Left cardiac atrium (tissue), 4 donors: ENCODE measurements around the gene RPUSD1. TPM values are rescaled to one million over a fixed set of nuclear protein-coding genes. Genes with fewer than 3 reads are reported as not detected.

ENCODE experiments used
- ATAC-seq, 2 donors: fragments of 200-7000 bp; cut with Tn5 transposase; one replicate each; pipeline ENCODE4 v1.9.1; 2020; ENCODE audit warnings: mild to moderate bottlenecking in 2 of 2, moderate library complexity in 2 of 2
- DNase-seq: peaks from one replicate; pipeline ENCODE4 v3.0.0-alpha.2; 2020
- intact Hi-C, 2 donors: fragments of 100-400 bp; cut with DNase I; formaldehyde crosslinking; loops; one replicate each; pipeline versions ENCODE4 v1.14.1 to v1.15.1; 2022 to 2023
- total RNA-seq, 2 donors: library from RNA; stranded (reverse); fragmentation: NEBNext Ultra II Directional; extraction: Animal tissue kit (Norgen Biotek cat#: 25700); gene quantifications; one replicate each; pipeline ENCODE4 v1.2.1, GENCODE V29; 2021
- donor health status: DM: no; HTN: yes; CAD: no.
- donor health status: DM: no; HTN: yes; CAD: no; lungs with severe emphysema.
- donor health status: DM: yes; HTN: yes; CAD: no.
- donor health status: Dilated cardiomyopathy.

Gene RPUSD1
- total RNA-seq, 2 donors from 2014 or later, result 11.1 to 11.4 TPM

DNA sequence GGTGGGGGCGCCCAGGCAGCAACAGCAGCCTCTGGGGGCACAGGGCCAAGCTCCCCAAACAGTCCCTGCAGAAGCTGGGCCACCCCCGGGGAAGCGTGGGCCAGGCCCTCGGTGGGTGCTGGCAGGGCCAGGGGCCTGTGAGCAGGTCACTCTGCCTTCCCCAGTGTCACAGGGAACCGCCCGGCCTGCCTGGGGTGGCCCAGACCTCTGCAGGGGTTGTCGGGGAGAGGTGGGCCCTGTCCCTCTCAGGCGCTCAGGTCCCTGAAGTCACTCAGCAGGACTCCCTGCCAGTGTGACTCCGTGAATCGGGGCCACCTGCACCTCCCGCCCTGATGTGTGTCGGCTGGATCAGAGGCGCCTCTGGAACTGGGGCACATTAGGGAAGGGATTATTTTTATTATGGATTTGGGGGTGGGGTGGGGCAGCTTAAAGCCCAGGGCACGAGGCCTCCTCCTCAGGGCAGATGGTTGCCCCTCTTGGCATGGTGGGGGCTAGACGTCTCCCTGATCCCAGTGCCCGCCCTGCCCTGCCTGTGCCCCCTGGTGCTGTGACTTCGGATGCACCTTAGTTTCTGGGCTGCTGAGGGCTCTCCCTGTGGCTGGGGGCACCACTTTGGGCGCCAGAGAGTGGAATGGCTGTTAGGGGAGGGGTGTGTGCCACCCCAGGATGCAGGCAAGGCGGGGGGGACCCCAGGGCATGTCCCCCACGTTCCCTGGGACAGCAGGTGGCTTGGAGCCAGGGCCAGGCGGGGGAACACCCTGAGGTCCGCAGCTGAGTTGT lies 13.6 kb upstream of the RPUSD1 start:
- intact Hi-C loops, result no loop called here
- no peak for DNase-seq
- no peak for ATAC-seq

DNA sequence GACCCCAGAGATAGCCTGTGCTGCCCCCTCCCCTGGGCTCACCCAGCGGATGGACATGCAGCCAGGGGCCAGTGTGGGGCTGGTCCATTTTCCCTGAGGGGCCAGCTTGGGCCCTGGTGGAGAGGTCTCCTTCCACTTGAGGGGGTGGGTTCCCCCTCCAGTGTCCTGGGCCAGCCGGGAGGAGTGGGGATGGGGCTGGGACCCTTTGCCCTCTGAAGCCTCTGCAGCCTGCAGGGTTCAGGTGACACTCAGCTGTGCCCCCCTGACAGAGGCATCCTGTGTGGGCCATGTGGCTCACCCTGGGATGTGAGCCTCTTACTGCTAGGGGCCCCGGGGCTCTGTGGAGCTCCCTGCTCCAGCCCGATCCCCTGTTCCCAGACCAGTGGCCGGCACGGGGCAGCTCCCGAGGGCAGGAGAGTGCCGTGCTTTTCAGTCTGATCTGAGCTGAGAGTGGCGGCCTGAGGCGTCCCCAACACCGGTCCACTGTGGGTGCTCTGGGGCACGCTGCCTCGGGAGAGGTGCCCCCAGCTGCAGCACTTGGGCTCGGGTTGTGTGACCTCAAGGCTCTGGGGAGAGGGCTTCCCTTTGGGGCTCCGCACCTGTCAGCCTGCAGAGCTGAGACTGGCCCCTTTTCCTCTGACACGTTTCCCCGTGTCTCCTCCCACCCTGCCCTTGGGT lies 12.8 kb upstream of the RPUSD1 start:
- ATAC-seq (no peak), DNase-seq (no peak)
- intact Hi-C loops, result no loop called here

DNA sequence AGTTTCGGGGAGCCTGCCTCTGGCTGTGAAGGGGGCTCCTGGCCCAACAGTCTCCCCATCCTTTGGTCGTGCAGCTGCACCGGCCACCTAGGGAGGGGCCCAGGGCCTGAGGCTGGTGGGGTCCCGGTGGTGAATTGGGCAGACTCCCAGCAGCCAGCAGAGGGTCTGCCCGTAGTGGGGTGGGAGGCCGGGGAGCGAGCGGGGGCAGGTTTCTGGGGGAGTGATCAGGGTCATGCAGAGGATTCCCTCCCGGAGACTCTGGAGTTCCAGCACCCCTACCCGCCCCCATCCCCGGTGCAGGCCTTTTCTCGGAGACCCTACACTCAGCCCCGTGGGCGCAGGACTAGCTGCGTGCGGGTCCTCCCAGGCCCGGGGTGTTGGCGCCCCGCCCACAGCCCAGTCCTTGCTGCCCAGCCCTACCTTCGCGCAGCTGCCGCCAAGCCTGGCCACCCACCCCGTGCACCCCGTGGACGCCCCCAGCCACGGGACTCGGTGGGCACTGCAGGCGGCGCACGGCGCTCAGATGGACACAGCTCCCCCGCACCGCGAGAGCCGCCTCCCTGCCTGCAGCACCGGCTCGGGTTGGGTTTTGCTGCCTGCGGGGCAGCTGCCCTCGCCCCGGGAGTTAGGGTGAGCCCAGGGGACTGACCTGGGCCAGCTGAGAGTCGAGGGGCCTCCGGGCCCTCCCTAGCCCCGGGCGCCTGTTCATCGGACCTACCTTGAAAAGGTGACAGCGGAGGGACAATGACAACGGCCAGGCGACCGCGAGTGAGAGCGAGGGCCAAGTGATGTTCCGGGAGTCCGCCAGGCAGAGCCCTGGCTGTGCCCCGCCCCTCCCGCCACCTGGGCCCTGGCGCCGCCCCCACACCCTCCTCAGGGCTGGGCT lies 12.0 kb upstream of the RPUSD1 start, which contains the start of gene GNG13:
Gene GNG13, minus strand, starts transcription at position 787 of the 886 bp plus-strand sequence. CDS start 1,657 bp downstream, outside the sequence.
- ATAC-seq (no peak), DNase-seq (no peak)
- intact Hi-C loops, result no loop called here

DNA sequence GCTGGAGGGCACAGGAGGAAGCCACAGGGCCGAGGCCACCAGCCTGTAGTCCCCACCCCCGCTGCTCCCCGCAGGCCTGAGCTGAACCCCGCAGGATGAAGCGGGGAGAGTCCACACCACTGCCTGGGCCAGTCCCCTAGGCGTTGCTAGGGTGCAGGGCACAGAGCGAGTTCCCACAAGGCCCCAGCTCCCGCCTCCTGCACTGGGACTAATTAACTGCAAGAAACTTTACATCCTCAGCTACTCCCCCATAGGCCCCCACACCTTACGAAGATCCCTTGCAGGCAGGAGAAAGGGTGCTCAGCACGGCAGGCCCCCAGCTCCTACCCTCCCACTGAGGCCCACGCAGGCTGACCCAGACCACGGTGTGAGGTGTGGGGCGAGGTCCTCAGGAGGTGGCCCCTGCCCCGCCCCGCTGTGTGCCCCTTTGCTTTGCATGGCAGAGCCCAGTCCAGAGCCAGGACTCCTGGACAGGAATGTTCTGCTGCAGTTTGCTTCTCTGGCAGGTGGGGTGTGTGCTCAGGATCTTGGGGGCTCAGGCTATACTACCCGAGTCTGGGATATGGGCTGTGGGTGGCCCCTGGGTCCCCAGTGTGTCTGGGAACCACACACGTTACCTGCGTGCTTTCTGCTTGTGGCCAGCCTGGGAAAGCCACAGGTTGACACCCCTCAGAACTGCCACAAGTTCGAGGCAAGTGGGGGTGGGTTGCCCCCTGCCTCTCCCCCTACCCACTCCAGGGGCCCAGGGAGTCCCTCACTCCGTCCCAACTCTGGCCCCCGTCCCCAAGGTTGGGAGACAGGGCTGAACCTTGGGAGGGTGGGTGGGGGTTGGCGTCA lies 11.1 kb upstream of the RPUSD1 start:
- DNase-seq, result no peak
- ATAC-seq, result no peak
- intact Hi-C loops, result no loop called here

DNA sequence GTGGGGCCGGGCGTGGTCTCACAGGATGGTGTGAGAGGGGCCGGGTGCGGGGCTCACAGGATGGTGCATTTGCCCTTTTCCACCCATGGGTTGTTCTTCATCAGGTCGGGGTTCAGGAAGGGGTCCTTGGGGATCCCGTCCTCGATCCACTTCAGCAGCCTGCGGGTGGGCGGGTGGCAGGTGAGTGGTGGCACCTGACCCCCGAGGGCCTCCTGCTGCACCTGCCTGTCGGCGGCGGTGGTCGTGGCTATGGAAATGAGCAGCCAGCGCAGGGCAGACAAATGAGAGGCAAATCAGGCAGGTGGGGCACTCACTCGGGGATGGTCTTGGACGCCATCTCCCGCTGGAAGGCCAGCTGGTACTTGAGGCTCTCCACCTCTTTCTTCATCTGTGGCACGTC lies 10.5 kb upstream of the RPUSD1 start:
- DNase-seq (no peak), ATAC-seq (no peak)
- intact Hi-C loops, result no loop called here

DNA sequence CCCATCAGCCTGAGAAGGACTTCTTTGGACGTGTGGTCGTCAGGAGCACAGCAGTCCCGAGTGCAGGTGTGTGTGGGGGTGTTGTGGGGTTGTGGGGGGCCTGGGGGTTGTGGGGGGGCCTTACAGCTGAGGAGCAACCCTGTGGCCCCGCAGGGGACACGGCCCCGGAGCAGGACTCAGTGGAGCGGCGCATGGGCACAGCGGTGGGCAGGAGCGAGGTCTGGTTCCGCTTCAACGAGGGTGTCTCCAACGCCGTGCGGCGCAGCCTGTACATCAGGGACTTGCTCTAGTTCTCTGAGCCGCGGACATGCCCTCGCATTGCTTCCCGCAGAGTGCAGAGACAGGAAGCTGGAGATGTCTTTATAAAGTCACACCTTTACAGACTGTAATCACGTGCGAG lies 9.5 kb upstream of the RPUSD1 start:
- DNase-seq (no peak), ATAC-seq (no peak)
- intact Hi-C loops, result no loop called here

DNA sequence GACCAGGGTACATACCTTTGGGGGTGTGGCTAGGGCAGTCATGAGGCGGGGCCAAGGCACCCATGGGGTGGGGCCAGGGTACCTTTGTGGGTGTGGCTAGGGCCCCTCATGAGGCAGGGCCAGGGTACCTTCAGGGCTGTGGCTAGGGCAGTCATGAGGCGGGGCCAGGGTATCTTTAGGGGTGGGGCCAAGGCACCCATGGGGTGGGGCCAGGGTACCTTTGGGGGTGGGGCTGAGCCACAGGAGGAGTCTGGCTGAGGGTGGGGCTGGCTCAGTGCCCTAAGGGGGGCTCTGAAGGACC lies 8.9 kb upstream of the RPUSD1 start:
- DNase-seq, result no peak
- no peak for ATAC-seq
- intact Hi-C loops, result no loop called here

DNA sequence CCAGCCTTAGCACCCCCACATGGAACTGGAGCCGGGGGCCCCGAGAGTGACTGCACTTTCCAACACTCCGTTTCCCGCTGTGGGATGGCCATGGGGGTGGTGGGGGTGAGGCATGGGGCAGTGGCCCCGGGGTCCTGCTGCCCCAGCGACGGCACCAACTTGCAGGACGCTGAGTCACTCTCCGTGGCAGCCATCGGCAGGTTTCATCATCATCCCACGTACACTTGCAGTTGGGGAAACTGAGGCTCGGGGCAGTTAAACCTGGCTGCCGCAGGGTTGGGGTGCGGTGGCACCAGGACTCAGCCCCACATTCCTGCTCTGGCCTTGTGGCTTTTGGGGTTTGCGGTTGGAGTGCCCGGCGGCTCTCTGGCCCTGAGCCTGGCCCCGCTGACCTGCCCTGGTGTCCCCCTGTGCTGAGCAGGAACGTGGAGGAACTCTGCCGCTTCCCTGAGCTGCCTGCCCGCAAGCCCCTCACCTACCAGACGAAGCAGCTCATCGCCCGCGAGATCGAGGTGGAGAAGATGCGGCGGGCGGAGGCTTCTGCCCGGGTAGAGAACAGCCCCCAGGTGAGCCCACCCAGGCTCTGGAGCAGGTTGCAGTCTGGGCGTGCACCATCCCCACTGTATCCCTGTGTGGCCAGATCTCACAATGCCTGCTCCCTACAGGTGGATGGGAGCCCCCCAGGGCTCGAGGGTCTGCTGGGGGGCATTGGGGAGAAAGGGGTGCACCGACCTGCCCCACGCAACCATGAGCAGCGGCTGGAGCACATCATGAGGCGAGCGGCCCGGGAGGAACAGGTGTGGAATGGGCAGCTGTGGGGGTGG lies 8.3 kb upstream of the RPUSD1 start:
- intact Hi-C loops, result no loop called here
- ATAC-seq, result no peak
- no peak for DNase-seq

DNA sequence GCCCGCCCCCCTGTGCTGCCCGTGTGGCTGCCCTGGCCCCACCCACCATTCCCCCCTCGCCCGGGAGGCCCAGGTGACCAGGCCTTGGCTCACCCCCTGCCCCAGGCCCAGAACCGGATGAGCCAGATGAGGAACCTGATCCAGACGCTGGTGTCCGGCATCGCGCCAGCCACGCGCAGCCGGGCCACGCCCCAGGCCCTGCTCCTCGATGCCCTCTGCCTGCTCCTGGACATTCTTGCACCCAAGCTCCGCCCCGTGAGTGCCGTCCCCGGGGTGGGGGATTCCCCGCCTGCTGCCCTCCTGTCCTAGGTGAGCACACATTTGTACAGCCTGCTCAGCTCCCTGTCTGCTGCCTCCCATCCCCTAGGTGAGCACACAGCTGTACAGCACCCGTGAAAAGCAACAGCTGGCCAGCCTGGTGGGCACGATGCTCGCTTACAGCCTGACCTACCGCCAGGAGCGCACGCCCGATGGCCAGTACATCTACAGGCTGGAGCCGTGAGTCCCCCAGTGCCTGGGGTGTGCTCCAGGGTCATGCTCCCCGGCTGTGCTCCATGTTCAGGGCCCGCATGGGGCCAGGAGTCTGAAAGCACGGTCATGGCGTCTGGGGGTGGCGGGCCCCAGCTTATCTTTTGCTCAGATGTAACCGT lies 7.5 kb upstream of the RPUSD1 start:
- no peak for ATAC-seq
- DNase-seq, result no peak
- intact Hi-C loops, result no loop called here

DNA sequence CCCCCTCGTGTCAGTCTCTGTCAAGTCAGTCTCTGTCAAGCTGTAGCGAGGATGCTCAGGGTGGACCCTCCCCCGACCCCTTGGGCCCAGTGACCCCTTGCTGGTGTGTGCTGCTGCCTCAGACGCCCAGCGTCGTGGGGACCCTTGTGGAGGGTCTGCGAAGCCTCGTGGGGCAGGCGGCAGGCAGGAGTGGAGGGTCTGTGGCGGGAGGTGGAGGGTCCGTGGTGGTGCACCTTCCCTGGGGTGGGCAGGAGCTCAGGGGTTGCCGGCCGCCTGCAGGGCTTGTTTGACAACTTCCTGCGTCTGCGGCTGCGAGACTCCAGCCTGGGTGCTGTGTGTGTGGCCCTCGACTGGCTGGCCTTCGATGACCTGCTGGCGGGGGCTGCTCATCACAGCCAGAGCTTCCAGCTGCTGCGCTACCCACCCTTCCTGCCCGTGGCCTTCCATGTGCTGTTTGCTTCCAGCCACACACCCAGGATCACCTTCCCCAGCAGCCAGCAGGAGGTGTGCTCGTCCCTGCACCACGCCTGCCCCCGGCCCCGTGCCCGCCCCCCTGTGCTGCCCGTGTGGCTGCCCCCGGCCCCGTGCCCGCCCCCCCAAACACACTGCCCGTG lies 6.8 kb upstream of the RPUSD1 start:
- intact Hi-C loops, result no loop called here
- ATAC-seq (no peak), DNase-seq (no peak)

DNA sequence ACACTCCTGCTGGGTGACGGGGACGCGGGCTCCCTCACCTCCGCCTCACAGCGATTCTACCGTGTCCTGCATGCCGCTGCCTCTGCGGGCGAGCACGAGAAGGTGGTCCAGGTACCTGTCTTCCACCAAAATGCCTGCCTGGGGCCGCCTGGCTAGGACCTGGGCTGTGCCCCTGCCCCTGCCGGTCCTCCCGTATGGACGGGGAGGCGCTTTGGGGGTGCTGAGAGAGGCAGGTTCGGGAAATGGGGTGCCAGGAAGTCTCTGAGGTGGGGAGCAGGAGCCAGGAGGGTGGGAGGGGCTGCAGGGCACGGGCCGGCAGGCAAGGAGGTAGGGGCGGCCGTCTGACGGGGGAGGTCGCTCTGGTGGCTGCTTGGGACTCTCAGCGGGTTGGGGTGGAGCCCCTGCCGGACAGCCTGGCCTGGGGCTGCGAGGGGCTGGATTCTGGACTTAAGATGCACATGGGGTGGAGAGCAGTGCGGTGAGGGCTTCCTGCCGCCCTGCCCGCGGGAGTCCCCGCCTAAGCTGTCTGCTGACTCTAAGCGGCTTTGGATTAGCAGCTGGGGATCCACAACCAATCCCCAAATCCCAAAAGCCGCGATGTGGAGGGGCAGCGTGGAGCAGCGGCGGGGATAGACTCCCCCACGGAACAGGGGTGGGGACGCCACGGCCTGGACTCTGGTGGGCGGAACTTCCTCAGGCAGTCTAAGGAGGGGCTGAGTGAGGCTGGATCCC lies 6.1 kb upstream of the RPUSD1 start:
- intact Hi-C loops, result no loop called here
- ATAC-seq (no peak), DNase-seq (no peak)

DNA sequence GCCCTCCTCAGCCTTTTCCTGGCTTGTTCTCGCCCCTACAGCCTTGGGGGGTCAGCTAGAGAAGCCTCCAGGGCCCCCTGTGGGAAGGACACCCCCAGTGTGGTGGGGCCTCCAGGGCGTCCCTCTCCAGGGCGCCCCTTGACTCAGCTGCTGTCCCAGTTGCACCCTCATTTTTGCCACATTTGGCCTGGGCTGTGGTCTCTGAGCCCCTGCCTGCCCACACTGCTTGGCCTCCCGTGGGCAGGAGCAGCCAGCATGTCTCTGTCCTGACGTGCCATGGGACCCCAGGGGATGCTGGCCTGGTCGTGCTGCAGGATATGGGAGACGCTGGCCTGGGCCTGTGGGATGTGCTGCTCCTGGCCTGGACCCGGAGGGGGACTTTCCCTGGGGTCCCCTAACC lies 5.2 kb upstream of the RPUSD1 start:
- no peak for DNase-seq
- ATAC-seq, result no peak
- intact Hi-C loops, result no loop called here

DNA sequence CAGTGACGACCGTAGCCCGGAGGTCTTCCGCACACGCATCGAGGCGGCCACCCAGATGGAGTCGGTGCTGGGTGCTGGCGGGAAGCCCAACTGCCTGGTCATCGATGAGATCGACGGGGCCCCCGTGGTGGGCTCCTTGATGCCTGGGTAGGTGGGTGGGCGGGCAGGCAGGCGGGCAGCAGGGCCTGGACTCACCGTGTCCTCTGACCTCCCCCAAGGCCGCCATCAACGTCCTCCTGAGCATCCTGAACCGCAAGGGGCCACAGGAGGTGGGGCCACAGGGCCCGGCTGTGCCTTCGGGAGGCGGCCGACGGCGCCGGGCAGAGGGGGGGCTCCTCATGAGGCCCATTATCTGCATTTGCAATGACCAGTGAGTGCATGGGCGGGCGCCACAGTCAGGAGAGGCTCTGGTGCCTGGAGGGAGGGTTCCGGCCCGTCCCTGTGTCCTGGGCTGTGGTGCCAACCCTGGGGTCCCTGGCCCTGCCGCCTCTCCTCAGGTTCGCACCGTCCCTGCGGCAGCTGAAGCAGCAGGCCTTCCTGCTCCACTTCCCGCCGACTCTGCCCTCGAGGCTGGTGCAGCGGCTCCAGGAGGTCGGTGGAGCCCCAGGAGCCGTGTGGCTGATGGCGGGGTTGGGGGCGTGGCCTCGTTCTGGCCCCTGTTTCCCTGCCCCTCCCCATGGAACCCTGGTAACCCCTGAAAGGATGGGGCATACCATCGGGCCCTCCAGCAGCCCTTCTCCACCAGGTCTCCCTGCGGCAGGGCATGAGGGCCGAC lies 4.2 kb upstream of the RPUSD1 start:
- DNase-seq (no peak), ATAC-seq (no peak)
- intact Hi-C loops, result no loop called here

DNA sequence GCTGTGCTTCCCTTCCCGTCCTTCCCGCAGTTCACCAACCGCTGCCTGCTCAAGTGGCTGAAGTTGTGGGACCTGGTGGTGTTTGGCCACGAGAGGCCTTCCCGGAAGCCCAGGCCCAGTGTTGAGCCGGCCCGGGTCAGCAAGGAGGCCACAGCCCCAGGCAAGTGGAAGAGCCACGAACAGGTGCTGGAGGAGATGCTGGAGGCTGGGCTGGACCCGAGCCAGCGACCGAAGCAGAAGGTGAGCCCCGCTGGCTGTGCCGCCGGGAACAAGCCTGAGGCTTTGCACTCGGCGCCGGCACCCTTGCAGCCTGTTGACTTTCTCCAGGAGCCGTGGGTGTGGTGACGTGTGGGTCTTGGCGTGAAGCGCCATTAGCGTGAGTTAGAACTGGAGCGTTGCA lies 3.0 kb upstream of the RPUSD1 start:
- ATAC-seq (no peak), DNase-seq (no peak)
- intact Hi-C loops, result no loop called here

DNA sequence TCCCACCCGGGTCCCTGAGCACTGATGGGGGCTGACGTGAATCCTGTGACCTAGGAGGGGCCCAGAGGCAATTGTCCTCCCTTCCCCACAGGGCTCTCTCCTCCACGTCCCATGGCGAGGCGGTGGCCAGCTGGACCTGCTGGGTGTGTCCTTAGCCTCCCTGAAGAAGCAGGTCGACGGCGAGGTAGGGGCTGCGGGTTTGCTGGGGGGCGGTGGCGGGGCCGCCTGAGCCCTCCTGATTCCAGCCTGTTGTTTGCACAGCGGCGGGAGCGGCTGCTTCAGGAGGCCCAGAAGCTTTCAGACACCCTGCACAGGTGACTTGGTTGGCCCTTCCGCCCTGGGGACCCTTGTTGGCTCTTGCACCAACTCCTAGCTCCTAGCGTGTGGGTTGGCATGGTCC lies 1.9 kb upstream of the RPUSD1 start:
- no peak for ATAC-seq
- DNase-seq, result no peak
- intact Hi-C loops, result no loop called here

DNA sequence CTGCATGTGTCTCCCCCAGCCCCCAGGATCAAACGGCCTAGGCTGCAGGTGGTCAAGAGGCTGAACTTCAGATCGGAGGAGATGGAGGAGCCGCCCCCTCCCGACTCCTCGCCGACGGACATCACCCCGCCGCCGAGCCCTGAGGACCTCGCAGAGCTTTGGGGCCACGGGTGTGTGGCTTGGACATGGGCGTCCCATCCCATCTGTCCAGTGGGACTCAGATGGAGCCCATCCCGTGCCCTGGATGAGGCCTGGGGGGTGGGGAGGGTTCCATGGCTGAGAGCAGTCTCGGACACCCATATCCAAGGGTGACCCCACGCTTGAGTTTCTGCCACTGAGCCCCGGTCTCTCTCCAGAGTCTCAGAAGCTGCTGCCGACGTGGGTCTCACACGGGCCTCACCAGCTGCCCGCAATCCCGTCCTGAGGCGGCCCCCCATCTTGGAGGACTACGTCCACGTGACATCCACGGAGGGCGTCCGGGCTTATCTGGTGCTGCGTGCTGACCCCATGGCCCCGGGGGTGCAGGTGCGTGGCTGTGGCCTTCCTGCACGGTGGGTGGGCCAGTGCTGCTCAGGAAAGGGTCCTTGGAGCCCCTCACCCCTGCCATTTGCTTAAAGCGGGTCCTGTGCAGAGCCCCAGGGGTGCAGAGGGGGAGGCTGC lies 1.1 kb upstream of the RPUSD1 start:
- intact Hi-C loops, result loop anchor here in 1 of 2 donors (5.0 kb wide), 1 partner anchor 77 kb away; no protein-coding TSS in a partner anchor
- ATAC-seq, result no peak
- no peak for DNase-seq
